Erythroblast (primary cell): ENCODE data around the gene FCHO1.

Source experiments
- GATA1 ChIP-seq: IDR thresholded peaks from 2 replicates; pipeline ENCODE4 v1.6.1; 2011; ENCODE audit warnings: low read depth, mild to moderate bottlenecking, control low read depth, low read length, moderate library complexity
- POLR2A ChIP-seq: IDR thresholded peaks from 2 replicates; pipeline ENCODE4 v1.6.1; 2011; ENCODE audit warnings: mild to moderate bottlenecking, low read length

DNA sequence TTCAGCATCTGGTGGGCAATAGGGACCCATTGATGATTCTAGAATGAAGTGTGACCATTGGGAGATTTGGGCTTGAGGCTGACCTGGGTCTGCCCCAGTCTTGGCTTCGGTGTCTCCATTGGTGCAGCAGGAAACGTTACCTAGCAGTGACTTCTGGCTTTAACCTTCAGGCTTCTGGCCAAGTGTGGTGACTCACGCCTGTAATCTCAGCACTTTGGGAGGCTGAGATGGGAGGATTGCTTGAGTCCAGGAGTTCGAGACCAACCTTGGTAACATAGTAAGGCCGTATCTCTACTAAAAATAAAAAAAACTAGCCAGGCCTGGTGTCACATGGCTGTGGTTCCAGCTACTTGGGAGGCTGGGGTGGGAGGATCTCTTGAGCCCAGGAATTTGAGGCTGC, 7.2 kb downstream of the FCHO1 start:
- TF ChIP-seq POLR2A (no peak), GATA1 (no peak)
